KMS-11 (cell line): ENCODE data around the gene FADS3.

Experiments
- H2AFZ ChIP-seq: fragments of 200-600 bp; sonication (generic); 2 replicates; pipeline ENCODE4 v1.6.1; 2016; ENCODE audit warnings: antibody characterized with exemption, mixed run types, low read depth
- H3K27ac ChIP-seq: fragments of 200-600 bp; sonication (generic); 2 replicates; pipeline ENCODE4 v1.6.1; 2016; ENCODE audit warnings: mild to moderate bottlenecking, mixed run types
- H3K27me3 ChIP-seq: fragments of 200-600 bp; sonication (generic); 2 replicates; pipeline ENCODE4 v1.6.1; 2017; ENCODE audit warnings: mild to moderate bottlenecking, low read depth, mixed run types, moderate library complexity; ENCODE audit not compliant: insufficient read depth
- H3K36me3 ChIP-seq: fragments of 200-600 bp; sonication (generic); 2 replicates; pipeline ENCODE4 v1.6.1; 2017; ENCODE audit warnings: mild to moderate bottlenecking, mixed run types; ENCODE audit not compliant: insufficient read depth
- H3K4me1 ChIP-seq: fragments of 200-600 bp; sonication (generic); 2 replicates; pipeline ENCODE4 v1.6.1; 2016; ENCODE audit warnings: mild to moderate bottlenecking, low read depth, mixed run types; ENCODE audit not compliant: poor library complexity, severe bottlenecking
- H3K4me2 ChIP-seq: fragments of 200-600 bp; sonication (generic); 2 replicates; pipeline ENCODE4 v1.7.0; 2016; ENCODE audit warnings: mild to moderate bottlenecking, mixed run types
- H3K4me3 ChIP-seq: fragments of 200-600 bp; sonication (generic); IDR thresholded peaks from 2 replicates; pipeline ENCODE4 v1.6.1; 2017; ENCODE audit warnings: low read depth, low read length, mixed read lengths; ENCODE audit not compliant: insufficient read depth
- H3K79me2 ChIP-seq: fragments of 200-600 bp; sonication (generic); 2 replicates; pipeline ENCODE4 v1.6.1; 2016; ENCODE audit warnings: low read depth, mixed run types; ENCODE audit not compliant: insufficient read depth
- H3K9ac ChIP-seq: fragments of 200-600 bp; sonication (generic); 2 replicates; pipeline ENCODE4 v1.6.1; 2016; ENCODE audit warnings: mild to moderate bottlenecking, mixed run types
- H4K20me1 ChIP-seq: fragments of 200-600 bp; sonication (generic); 2 replicates; pipeline ENCODE4 v1.6.1; 2016; ENCODE audit warnings: mild to moderate bottlenecking, mixed run types; ENCODE audit not compliant: insufficient read depth
- CTCF ChIP-seq: fragments of 200-600 bp; sonication (generic); conservative IDR thresholded peaks from 2 replicates; pipeline ENCODE4 v1.6.1; 2017; ENCODE audit warnings: low read depth, mild to moderate bottlenecking, antibody characterized with exemption, low read length, moderate library complexity, mixed read lengths

The FADS3 gene

GRCh38 chr11:61863548-61864081 is 27.7 kb downstream of the FADS3 start:
- Histone ChIP-seq H3K4me3 (no peak overlapping the region), H3K4me2 (no peak overlapping the region), H3K27ac (no peak overlapping the region), H2AFZ (no peak overlapping the region), H3K79me2 (no peaks in the 10 kb centered on the region), H4K20me1 (no peaks in the 10 kb centered on the region), H3K9ac (no peak overlapping the region), H3K36me3 (no peaks in the 10 kb centered on the region), H3K4me1 (no peaks in the 10 kb centered on the region), H3K27me3 (no peaks in the 10 kb centered on the region)
- TF ChIP-seq CTCF: no peak

GRCh38 chr11:61862714-61863547 is 28.4 kb downstream of the FADS3 start:
- no peak overlapping the region for H3K27ac ChIP-seq
- no peak overlapping the region for H3K4me2 ChIP-seq
- no peaks in the 10 kb centered on the region for H3K4me1 ChIP-seq
- H3K79me2 ChIP-seq: no peaks in the 10 kb centered on the region
- no peak for TF ChIP-seq CTCF
- H2AFZ ChIP-seq: no peak overlapping the region
- no peak overlapping the region for H3K9ac ChIP-seq
- H4K20me1 ChIP-seq: no peaks in the 10 kb centered on the region
- H3K36me3 ChIP-seq: no peaks in the 10 kb centered on the region
- H3K27me3 ChIP-seq: no peaks in the 10 kb centered on the region
- no peak overlapping the region for H3K4me3 ChIP-seq

- Histone ChIP-seq H3K36me3 (no peaks in the 10 kb centered on the region), H3K4me1 (no peaks in the 10 kb centered on the region), H3K9ac (no peak overlapping the region), H3K27ac (no peak overlapping the region), H2AFZ (no peak overlapping the region), H3K4me3 (no peak overlapping the region), H3K27me3 (no peaks in the 10 kb centered on the region), H3K4me2 (no peak overlapping the region), H3K79me2 (no peaks in the 10 kb centered on the region), H4K20me1 (no peaks in the 10 kb centered on the region)
- TF ChIP-seq CTCF: no peak
These were observed 29.7 kb downstream of the FADS3 start for GRCh38 chr11:61861634-61862033.

GRCh38 chr11:61860054-61860903 is 31.1 kb downstream of the FADS3 start:
- Histone ChIP-seq H2AFZ (no peak overlapping the region), H3K27ac (no peak overlapping the region), H3K4me1 (no peaks in the 10 kb centered on the region), H3K79me2 (no peaks in the 10 kb centered on the region), H4K20me1 (no peaks in the 10 kb centered on the region), H3K27me3 (no peaks in the 10 kb centered on the region), H3K4me3 (no peak overlapping the region), H3K36me3 (no peaks in the 10 kb centered on the region), H3K9ac (no peak overlapping the region), H3K4me2 (no peak overlapping the region)
- no peak for TF ChIP-seq CTCF
